Hippocampal formation (tissue), 2 donors: Measurements from ENCODE around the gene PF4V1.

Experiments
- DNase-seq, 2 donors: peaks; one replicate each; lab custom pipeline; 2025; lab: John Stamatoyannopoulos, UW

The PF4V1 gene

DNA sequence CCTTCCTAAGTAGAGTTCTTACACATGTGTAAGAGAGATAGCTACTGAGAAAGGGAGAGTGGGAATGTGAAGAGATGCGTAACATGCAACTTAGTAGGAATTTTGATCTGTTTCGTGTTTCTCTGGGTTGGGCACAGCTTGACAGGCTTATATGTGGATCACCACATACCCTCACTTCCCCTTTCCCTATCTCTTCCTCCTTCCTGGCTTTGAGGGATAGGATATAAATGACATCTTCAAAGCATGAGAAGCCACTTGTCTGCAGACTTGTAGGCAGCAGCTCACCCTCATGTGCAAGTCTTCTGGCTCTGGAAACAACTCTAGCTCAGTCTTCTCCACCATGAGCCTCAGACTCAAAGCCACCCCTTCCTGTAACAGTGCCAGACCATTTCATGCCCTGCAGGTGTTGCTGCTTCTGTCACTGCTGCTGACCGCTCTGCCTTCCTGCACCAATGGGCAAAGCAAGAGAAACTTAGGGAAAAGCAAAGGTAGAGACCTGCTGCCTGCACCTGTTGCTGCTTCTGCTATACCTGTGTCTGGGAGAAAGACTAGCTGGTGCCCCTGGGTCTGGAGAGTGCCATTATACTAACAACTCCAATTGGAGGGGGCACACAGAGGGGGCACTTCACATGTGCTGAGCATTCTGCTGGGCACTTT is 5.4 kb upstream of the PF4V1 start:
- no peak for DNase-seq

DNA sequence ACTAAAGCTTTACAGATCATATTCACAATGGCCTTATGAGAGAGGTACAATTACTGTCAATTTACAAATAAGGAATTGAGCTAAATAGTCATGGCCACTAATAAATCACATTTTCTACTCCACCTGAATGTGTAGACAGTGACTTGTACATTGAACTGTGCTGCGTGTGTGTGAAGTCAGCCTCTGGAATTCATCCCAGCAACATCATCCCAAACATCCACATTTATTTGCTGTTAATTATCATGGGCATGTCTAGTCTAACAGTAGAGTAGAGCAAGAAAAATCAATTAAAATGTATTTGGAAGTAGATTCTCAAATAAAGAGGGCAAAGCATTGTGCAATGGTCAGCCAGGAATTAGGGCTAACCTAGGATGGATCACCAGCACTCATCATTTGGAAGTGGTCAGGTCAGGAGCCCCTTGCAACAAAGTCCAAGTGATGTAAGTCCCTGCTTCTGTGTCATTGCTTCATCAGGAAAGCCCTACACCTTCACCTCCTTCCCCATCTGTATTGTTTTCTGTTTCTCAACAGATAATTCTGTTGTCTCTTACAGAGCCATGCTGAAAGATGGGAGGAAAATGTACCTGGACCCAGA is 4.8 kb upstream of the PF4V1 start:
- DNase-seq, result no peak

DNA sequence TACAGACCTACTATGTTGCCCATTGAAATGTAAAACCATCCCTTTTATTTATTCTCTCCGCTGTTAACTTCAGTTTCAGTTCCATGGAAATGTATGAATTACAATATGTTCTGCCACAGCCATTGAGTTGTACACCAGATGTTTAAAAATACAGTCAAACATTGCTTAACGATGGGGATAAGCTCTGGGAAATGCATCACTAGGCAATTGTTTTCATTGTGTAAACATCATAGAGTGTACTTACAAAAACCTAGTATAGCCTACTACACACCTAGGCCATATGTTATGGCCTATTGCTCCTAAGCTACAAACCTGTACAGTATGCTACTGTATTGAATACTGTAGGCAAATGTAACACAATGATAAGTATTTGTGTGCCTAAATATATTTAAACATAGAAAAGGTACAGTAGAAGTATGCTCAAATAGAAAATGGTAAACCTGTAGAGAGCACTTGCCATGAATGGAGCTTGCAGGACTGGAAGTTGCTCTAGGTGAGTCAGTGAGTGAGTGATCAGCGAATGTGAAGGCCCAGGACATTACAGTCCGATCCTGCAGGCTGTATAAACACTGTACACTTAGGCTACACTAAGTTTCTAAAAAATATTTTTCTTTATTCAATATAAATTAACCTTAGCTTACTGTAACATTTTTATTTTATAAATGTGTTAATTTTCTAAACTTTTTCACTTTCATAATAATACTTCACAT is 2.7 kb upstream of the PF4V1 start:
- DNase-seq, result no peak

DNA sequence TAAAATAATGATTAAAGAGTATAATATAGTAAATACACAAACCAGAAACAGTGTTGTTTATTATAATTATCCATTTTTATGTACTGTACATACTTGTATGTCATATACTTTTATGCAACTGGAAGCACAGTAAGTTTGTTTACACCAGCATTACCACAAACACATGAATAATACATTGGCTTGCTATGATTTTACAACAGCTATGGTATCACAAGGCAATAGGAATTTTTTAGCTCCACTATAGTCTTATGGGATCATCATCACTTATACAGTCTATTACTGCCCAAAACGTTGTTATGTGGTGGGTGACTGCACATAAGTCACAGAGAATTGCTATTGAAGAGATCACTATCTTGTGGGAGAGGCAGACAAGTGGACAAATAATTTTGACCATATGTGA is 1.8 kb upstream of the PF4V1 start:
- no peak for DNase-seq

- no peak for DNase-seq
These were observed 325 bp upstream of the PF4V1 start for GRCh38 chr4:73852771-73853170.

GRCh38 chr4:73853718-73854473 is 800 bp downstream of the PF4V1 start:
- DNase-seq, result no peak

DNA sequence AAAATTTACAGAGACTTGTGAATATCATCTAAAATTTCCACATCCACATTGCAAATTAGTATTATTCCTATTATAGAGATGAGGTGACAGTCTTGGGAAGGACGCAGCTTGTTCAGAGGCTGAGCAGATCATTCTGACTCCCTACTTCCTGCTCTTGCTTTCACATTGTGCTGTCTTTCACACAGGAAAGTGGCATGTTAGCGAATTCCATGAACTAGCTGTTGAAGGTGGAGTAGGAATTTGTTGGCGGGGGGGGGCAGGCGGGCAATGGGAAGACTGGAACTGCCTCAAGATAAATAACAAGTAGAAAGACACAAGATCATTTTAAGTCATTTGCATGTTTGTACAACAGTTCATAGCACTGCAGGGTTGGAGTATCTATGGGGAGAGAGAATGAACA is 2.3 kb downstream of the PF4V1 start:
- DNase-seq, result no peak

GRCh38 chr4:73856518-73856917 is 3.4 kb downstream of the PF4V1 start:
- no peak for DNase-seq

DNA sequence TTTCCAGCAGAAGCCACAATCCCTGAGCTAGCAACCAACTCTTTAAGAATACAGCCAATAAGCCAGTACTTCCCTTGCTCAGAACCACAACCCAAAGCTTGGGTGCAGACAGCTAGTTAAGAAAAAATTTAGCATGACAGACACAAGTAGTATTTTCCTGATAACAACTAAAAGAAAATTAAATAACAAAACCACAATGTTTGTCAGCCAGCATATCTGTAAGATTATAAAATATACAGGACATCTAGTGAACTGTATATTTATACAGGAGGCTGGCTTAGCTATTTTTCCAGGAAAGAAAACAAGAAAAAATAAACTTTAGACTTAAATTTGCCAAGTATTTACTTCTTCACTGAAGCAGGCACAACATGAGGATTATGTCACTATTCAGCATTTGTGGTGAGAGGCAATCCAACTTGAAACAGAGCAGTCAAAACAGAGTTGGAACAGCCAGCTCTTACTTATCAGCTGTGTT is 6.6 kb downstream of the PF4V1 start:
- no peak for DNase-seq

DNA sequence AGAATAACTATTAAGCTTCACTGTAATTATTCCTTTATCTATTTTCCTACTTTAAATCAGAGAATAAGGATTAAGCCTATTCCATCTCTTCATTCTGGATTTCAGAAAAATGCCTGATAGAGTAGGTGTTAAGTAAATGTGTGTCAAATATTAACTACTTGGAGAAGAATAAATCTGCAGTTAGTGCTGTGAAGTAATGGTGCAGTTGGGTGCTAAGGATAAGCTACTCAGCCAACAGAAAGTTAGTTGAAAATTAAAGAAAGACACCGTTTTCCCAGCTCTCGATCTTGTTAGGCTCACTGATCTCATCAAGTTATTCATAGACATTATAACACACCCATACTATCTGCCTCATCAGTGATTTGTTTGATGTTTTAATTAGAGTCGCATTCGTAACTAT is 7.1 kb downstream of the PF4V1 start:
- DNase-seq, result no peak

GRCh38 chr4:73860917-73861316 is 7.8 kb downstream of the PF4V1 start:
- no peak for DNase-seq

- DNase-seq, result no peak
These were observed 9.2 kb downstream of the PF4V1 start for GRCh38 chr4:73862322-73862721.

GRCh38 chr4:73864365-73864764 is 11.3 kb downstream of the PF4V1 start:
- no peak for DNase-seq

DNA sequence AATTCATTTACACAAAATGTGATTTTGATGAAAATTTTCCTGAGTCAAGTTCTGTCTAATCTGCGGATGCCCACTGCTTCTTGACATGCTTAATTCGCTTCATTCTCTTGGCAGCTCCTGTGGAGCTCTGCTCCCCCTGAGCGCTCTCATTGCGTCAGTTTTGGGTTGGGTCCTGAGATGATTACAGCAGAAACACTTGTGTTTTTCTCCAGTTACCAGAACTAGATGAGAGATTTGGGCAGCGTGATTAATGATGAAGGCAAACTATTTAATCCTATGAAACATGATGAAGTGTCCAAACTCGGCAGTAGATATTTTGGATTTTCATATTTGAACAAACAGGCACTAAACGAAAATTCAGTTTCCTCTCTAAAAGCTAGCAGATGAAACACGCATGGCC is 11.9 kb downstream of the PF4V1 start:
- DNase-seq, result no peak

DNA sequence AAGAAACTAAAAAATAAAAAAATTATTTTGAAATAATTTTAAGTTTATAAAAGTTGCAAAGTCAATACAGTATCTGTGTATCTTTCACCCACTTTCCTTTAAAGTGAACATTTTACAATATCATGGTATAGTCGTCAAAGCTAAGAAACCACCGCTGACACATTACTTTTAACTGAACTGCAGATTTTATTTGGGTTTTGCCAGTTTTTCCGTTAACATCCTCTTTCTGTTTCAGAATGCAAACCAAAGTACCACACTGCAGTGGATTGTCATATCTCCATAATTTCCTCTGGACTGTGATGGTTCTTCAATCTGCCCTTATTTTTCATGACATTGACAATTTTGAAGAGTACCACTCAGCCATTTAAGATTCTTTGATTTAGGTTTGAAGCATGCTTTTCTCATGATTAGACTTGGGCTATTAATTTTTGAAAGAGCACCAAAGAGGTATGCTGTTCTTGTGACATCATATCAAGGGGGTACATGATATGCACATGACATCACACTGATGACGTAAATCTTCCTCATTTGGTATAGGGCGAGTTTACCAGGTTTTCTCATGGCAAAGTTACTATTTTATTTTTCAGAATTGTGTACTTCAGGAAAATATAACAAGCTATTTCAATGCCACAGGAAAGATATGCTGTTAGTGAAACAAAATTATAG is 12.5 kb downstream of the PF4V1 start:
- DNase-seq, result no peak

DNA sequence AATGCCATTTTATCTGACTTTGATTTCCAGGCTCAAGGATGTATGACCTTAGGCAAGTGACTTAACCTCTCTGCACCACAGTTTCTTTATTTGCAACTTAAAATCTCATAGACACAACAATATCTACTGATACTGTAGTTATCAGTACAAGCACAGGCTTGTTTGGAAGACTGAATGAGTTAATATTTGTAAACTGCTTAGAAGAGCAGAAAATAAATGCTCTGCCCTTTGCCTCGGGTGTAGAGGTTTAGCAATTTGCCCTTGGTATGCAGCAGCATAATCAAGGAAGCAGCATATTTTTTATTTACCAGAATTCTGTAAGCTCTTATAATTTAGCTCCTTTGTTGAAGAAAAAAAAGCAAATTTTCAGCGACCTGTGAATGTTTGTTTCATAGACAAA is 13.2 kb downstream of the PF4V1 start:
- DNase-seq, result no peak

DNA sequence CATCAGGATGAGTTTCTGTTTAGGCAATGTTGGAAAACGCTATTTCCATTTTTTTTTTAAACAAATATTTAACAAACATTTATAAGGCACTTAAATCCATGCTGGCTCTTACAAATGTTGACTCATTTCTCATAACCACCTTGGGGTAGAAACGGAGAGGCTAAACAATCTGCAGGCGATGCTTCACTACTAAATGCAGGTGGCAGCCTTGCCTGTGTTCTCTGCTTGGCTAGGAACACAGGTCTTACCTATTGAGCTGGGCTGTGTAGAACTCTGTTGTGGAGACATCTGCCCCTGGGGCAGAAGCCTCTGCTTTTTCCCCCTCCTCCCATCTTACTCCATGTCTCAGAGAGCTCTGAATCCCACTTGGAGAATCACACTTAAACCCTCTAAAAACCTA is 14.7 kb downstream of the PF4V1 start:
- no peak for DNase-seq

DNA sequence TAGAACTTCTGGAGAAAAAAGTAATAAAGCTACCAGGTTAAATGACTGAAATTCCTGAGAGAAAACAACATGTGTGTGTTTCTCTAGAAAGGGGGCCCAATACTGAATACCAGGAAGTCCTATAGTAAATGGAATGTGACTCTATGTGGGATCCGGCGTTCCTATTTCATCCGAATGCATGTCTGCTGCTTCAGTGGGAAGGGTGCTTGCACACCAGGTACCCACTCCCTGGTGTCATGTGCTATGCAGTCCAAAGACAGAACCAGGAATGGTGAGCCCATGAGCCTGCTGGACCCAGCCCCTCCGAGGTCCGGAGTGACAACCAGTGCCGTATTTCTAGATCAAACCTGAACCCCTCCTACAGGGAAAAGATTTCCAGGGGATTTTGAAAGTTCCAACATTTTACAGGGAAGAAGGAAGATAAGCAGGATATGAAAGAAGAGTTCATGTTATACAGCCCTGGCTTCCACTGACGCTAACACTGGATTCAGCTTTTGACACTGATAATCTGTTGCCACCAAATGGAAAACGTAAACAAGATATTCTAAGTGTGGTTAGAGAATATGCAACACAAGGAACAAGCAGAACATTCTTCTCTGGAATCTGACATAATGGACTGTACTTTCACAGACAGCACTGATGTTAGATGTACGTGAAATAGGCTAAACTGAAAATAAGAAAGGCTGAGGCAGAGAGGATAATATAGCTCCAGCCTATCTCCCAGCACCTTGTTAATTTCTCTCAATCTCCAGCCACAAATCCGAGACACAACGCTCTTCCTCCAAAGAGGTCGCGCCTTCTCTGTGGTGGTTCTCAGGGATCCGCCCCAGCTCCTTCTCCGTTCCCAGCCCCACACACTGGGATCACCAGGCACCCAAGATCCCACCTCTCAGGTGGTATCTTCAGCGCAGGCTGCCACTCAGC is 15.4 kb downstream of the PF4V1 start:
- no peak for DNase-seq

- no peak for DNase-seq
These were observed 16.3 kb downstream of the PF4V1 start, which contains the start of gene CXCL1 for GRCh38 chr4:73869130-73870055. Gene CXCL1, plus strand, starts transcription at chr4:73869393. Its CDS starts 78 bp downstream, at chr4:73869471.

DNA sequence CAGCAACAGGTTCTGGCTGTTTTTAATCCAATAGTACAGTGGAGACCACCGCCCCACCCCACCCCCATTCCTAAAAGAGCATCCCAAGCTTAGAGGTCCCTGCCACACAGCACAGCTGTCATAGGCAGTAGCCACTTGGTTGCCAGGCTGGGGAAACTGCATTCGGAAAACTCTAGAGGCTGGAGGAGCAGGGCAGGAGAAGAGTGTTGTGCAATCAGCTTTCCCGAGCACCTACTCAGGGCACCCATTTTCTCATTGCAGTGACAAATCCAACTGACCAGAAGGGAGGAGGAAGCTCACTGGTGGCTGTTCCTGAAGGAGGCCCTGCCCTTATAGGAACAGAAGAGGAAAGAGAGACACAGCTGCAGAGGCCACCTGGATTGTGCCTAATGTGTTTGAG is 17.2 kb downstream of the PF4V1 start:
- DNase-seq, result no peak
